GM21528 (cell line): ENCODE measurements around the gene PGAM2.
A peak's percentile ranks its signal among the peaks of the same experiment; 100 is the strongest.

Experiments
- ATAC-seq: cut with Tn5 transposase; IDR thresholded peaks from one replicate; pipeline ENCODE4 v1.9.1; 2021; ENCODE audit warnings: mild to moderate bottlenecking, moderate library complexity; ENCODE audit not compliant: unreplicated experiment, low FRiP score

Gene PGAM2

GRCh38 chr7:44086627-44087026 is 21.3 kb upstream of the PGAM2 start:
- no peak for ATAC-seq

- ATAC-seq = no peak
Observed at GRCh38 chr7:44085546-44085945, 20.2 kb upstream of the PGAM2 start.

- ATAC-seq = no peak
Observed at GRCh38 chr7:44084701-44085100, 19.3 kb upstream of the PGAM2 start.

GRCh38 chr7:44083796-44084195 is 18.4 kb upstream of the PGAM2 start:
- ATAC-seq = no peak

- ATAC-seq = peak; percentile 91
Observed at GRCh38 chr7:44082541-44083207, 17.3 kb upstream of the PGAM2 start.

- ATAC-seq = no peak
Observed at GRCh38 chr7:44081266-44081748, 15.9 kb upstream of the PGAM2 start.

GRCh38 chr7:44080686-44081265 is 15.4 kb upstream of the PGAM2 start:
- no peak for ATAC-seq

GRCh38 chr7:44080118-44080517 is 14.8 kb upstream of the PGAM2 start:
- no peak for ATAC-seq

GRCh38 chr7:44079331-44080021 is 14.1 kb upstream of the PGAM2 start:
- no peak for ATAC-seq

- ATAC-seq = no peak
Observed at GRCh38 chr7:44078521-44078920, 13.2 kb upstream of the PGAM2 start.

- ATAC-seq = no peak
Observed at GRCh38 chr7:44077681-44078091, 12.3 kb upstream of the PGAM2 start.

- no peak for ATAC-seq
Observed at GRCh38 chr7:44077061-44077460, 11.7 kb upstream of the PGAM2 start.

GRCh38 chr7:44076101-44076895 is 10.9 kb upstream of the PGAM2 start:
- no peak for ATAC-seq

- ATAC-seq = no peak
Observed at GRCh38 chr7:44075296-44076075, 10.1 kb upstream of the PGAM2 start.

- ATAC-seq = peak; percentile 2
Observed at GRCh38 chr7:44074349-44074695, 9.0 kb upstream of the PGAM2 start.

- peak; percentile 47 for ATAC-seq
Observed at GRCh38 chr7:44073664-44074348, 8.4 kb upstream of the PGAM2 start.

- ATAC-seq = no peak
Observed at GRCh38 chr7:44072364-44073231, 7.2 kb upstream of the PGAM2 start.

GRCh38 chr7:44071726-44072363 is 6.5 kb upstream of the PGAM2 start:
- ATAC-seq = no peak
